OCI-LY1 (cell line): ENCODE measurements around the gene MBD5.

Experiments used
- H2AFZ ChIP-seq: fragments of 200-600 bp; sonication (generic), shearing (Covaris generic); 2 replicates; pipeline ENCODE4 v1.6.0; 2014; ENCODE audit warnings: antibody characterized with exemption, mild to moderate bottlenecking, low read length
- H3F3A ChIP-seq: fragments of 200-600 bp; sonication (generic), shearing (Covaris generic); 2 replicates; pipeline ENCODE4 v1.6.0; 2014; ENCODE audit warnings: mild to moderate bottlenecking, antibody characterized with exemption, low read length, moderate library complexity; ENCODE audit not compliant: insufficient read depth
- H3K27ac ChIP-seq: fragments of 200-600 bp; sonication (generic); 2 replicates; pipeline ENCODE4 v1.5.1; 2014; ENCODE audit warnings: low read length, mixed run types, mild to moderate bottlenecking, low read depth; ENCODE audit not compliant: poor library complexity, severe bottlenecking
- H3K27me3 ChIP-seq: fragments of 200-600 bp; sonication (generic); 2 replicates; pipeline ENCODE4 v1.6.0; 2014; ENCODE audit warnings: antibody characterized with exemption, mild to moderate bottlenecking, low read length, moderate library complexity; ENCODE audit not compliant: insufficient read depth
- H3K36me3 ChIP-seq: fragments of 200-600 bp; sonication (generic); 2 replicates; pipeline ENCODE4 v1.6.1; 2014; ENCODE audit warnings: mild to moderate bottlenecking, antibody characterized with exemption, low read length, moderate library complexity, mixed read lengths; ENCODE audit not compliant: insufficient read depth
- H3K4me1 ChIP-seq: fragments of 200-600 bp; sonication (generic); 2 replicates; pipeline ENCODE4 v1.5.1; 2014; ENCODE audit warnings: mild to moderate bottlenecking, low read length, moderate library complexity; ENCODE audit not compliant: insufficient read depth, severe bottlenecking
- H3K4me2 ChIP-seq: fragments of 200-600 bp; sonication (generic), shearing (Covaris generic); 2 replicates; pipeline ENCODE4 v1.6.1; 2014; ENCODE audit warnings: low read length
- H3K4me3 ChIP-seq: fragments of 200-600 bp; sonication (generic); 2 replicates; pipeline ENCODE4 v1.5.1; 2014; ENCODE audit warnings: low read length, low read depth, mild to moderate bottlenecking, mixed read lengths; ENCODE audit not compliant: poor library complexity, severe bottlenecking
- H3K79me2 ChIP-seq: fragments of 200-600 bp; shearing (Covaris generic); 2 replicates; pipeline ENCODE4 v1.6.1; 2016; ENCODE audit warnings: mixed run types, low read length, mixed read lengths; ENCODE audit not compliant: insufficient read depth
- H3K9ac ChIP-seq: fragments of 200-600 bp; sonication (generic), shearing (Covaris generic); 2 replicates; pipeline ENCODE4 v1.6.1; 2014; ENCODE audit warnings: mild to moderate bottlenecking, low read length, mixed read lengths
- H3K9me2 ChIP-seq: fragments of 200-600 bp; sonication (generic), shearing (Covaris generic); 2 replicates; pipeline ENCODE4 v1.6.1; 2014; ENCODE audit warnings: low read depth, mild to moderate bottlenecking, low read length, mixed read lengths
- H3K9me3 ChIP-seq: fragments of 200-600 bp; shearing (Covaris generic); 2 replicates; pipeline ENCODE4 v1.6.1; 2014; ENCODE audit warnings: low read length, mixed read lengths
- H4K20me1 ChIP-seq: fragments of 200-600 bp; sonication (generic), shearing (Covaris generic); 2 replicates; pipeline ENCODE4 v1.6.0; 2016; ENCODE audit warnings: mild to moderate bottlenecking, low read length; ENCODE audit not compliant: insufficient read depth
- EZH2 ChIP-seq: fragments of 200-600 bp; sonication (generic), shearing (Covaris generic); IDR thresholded peaks from 2 replicates; pipeline ENCODE4 v1.8.0; 2017; ENCODE audit warnings: borderline replicate concordance, mixed run types, mild to moderate bottlenecking, antibody characterized with exemption, low read length, moderate library complexity, mixed read lengths
- TF ChIP-seq, protein P1 (sequence below): fragments of 200-600 bp; sonication (generic), shearing (Covaris generic); IDR thresholded peaks from 2 replicates; pipeline ENCODE4 v1.5.1; 2017; ENCODE audit warnings: mild to moderate bottlenecking, antibody characterized with exemption, low read length, moderate library complexity, mixed read lengths

MBD5 gene

GRCh38 chr2:148501545-148501944 lies 480.7 kb downstream of the MBD5 start:
- H3K9me2 ChIP-seq, result no peaks in the 10 kb centered on the region

GRCh38 chr2:148503516-148503915 lies 482.6 kb downstream of the MBD5 start:
- no peaks in the 10 kb centered on the region for H3F3A ChIP-seq
- H3K4me2 ChIP-seq, result no peak overlapping the region
- H3K9me3 ChIP-seq, result no peaks in the 10 kb centered on the region
- H4K20me1 ChIP-seq, result no peaks in the 10 kb centered on the region
- H3K9me2 ChIP-seq, result no peaks in the 10 kb centered on the region
- no peak overlapping the region for H3K4me3 ChIP-seq
- peaks cover 12% of the 10 kb centered on the region for H3K4me1 ChIP-seq
- no peak overlapping the region for H3K9ac ChIP-seq
- TF ChIP-seq EZH2, result no peak
- TF ChIP-seq, protein P1, sequence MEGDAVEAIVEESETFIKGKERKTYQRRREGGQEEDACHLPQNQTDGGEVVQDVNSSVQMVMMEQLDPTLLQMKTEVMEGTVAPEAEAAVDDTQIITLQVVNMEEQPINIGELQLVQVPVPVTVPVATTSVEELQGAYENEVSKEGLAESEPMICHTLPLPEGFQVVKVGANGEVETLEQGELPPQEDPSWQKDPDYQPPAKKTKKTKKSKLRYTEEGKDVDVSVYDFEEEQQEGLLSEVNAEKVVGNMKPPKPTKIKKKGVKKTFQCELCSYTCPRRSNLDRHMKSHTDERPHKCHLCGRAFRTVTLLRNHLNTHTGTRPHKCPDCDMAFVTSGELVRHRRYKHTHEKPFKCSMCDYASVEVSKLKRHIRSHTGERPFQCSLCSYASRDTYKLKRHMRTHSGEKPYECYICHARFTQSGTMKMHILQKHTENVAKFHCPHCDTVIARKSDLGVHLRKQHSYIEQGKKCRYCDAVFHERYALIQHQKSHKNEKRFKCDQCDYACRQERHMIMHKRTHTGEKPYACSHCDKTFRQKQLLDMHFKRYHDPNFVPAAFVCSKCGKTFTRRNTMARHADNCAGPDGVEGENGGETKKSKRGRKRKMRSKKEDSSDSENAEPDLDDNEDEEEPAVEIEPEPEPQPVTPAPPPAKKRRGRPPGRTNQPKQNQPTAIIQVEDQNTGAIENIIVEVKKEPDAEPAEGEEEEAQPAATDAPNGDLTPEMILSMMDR, result no peak
- no peaks in the 10 kb centered on the region for H3K36me3 ChIP-seq
- H3K79me2 ChIP-seq, result no peaks in the 10 kb centered on the region
- no peaks in the 10 kb centered on the region for H3K27me3 ChIP-seq
- H3K27ac ChIP-seq, result no peak overlapping the region
- no peak overlapping the region for H2AFZ ChIP-seq

More at GRCh38 chr2:148501545-148501944, 480.7 kb downstream of the MBD5 start:
- H3K4me3 ChIP-seq, result no peak overlapping the region
- H3K79me2 ChIP-seq, result no peaks in the 10 kb centered on the region
- no peak overlapping the region for H3K9ac ChIP-seq
- H3K36me3 ChIP-seq, result no peaks in the 10 kb centered on the region
- H4K20me1 ChIP-seq, result no peaks in the 10 kb centered on the region
- H3F3A ChIP-seq, result no peaks in the 10 kb centered on the region
- no peaks in the 10 kb centered on the region for H3K27me3 ChIP-seq
- no peak overlapping the region for H2AFZ ChIP-seq
- no peaks in the 10 kb centered on the region for H3K9me3 ChIP-seq
- TF ChIP-seq EZH2, result no peak
- TF ChIP-seq, protein P1, result no peak
- no peak overlapping the region for H3K4me2 ChIP-seq
- H3K4me1 ChIP-seq, result peaks cover 13% of the 10 kb centered on the region
- no peak overlapping the region for H3K27ac ChIP-seq

DNA sequence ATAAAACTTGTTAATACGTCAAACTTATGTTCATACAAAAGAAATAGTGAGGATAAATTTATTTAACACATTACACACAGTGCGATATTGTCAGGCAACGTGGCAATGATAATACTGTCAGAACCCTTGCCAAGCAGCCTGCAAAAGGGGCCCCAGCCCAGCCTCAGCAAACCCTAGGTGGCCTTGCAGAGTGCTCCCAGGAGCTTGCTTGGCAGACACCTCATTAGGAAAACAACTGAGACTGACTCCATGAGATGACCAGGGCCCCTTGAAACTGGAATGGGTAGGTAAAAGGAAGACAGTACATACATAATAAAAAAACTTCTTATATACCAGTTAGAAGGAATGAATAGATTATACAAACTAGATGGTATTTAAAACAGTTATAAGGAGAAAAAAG lies 487.1 kb downstream of the MBD5 start:
- Histone ChIP-seq H4K20me1 (no peaks in the 10 kb centered on the region), H3K4me2 (no peak overlapping the region), H3F3A (no peaks in the 10 kb centered on the region), H3K4me3 (no peak overlapping the region), H3K27me3 (no peaks in the 10 kb centered on the region), H3K9me3 (no peaks in the 10 kb centered on the region), H3K27ac (no peak overlapping the region), H3K79me2 (no peaks in the 10 kb centered on the region), H3K9ac (no peak overlapping the region), H2AFZ (no peak overlapping the region), H3K36me3 (no peaks in the 10 kb centered on the region), H3K9me2 (no peaks in the 10 kb centered on the region), H3K4me1 (peaks cover 14% of the 10 kb centered on the region)
- TF ChIP-seq EZH2, result no peak
- TF ChIP-seq, protein P1, result no peak
